Thymus (tissue), 11 donors: Measurements from ENCODE around the gene SETD4. TPM values are rescaled to one million over a fixed set of nuclear protein-coding genes. Genes with fewer than 3 reads are reported as not detected.

ENCODE experiments used
- DNase-seq, 9 donors: peaks; one replicate each; pipeline ENCODE4 v3.0.0-alpha.2; 2013; ENCODE audit warnings: low spot score in 9 of 9, low read depth in 6 of 9, missing footprints in 1 of 9
- H3K27ac ChIP-seq, 2 donors: one replicate each; pipeline ENCODE4 v1.5.1; 2013; ENCODE audit warnings: control low read depth in 1 of 2, low read depth in 1 of 2, low read length in 1 of 2, mild to moderate bottlenecking in 1 of 2, moderate library complexity in 1 of 2
- H3K27me3 ChIP-seq, 2 donors: one replicate each; pipeline ENCODE4 v1.5.1; 2013; ENCODE audit warnings: low read length in 1 of 2; ENCODE audit not compliant: control insufficient read depth in 2 of 2, insufficient read depth in 1 of 2
- H3K36me3 ChIP-seq, 2 donors: one replicate each; pipeline ENCODE4 v1.5.1; 2013; ENCODE audit warnings: low read length in 1 of 2, mild to moderate bottlenecking in 1 of 2, moderate library complexity in 1 of 2; ENCODE audit not compliant: control insufficient read depth in 2 of 2, insufficient read depth in 2 of 2
- H3K4me1 ChIP-seq, 2 donors: one replicate each; pipeline ENCODE4 v1.5.1; 2013; ENCODE audit warnings: low read length in 2 of 2; ENCODE audit not compliant: control insufficient read depth in 2 of 2, insufficient read depth in 2 of 2
- H3K4me3 ChIP-seq, 2 donors: one replicate each; pipeline ENCODE4 v1.5.1; 2013; ENCODE audit warnings: low read length in 2 of 2, control low read depth in 1 of 2, mild to moderate bottlenecking in 1 of 2
- H3K9me3 ChIP-seq, 2 donors: one replicate each; pipeline ENCODE4 v1.5.1; 2013; ENCODE audit warnings: low read length in 1 of 2, mild to moderate bottlenecking in 1 of 2; ENCODE audit not compliant: control insufficient read depth in 2 of 2, insufficient read depth in 1 of 2
- WGBS: extraction: QIAGEN DNeasy Blood & Tissue Kit; methylation state at CpG from one replicate; pipeline ENCODE4 v1.1.7; 2013; 5-methylcytosine and 5-hydroxymethylcytosine counted together
- polyA plus RNA-seq: library from polyadenylated mRNA; stranded (reverse); fragments of 200-250 nt; gene quantifications from one replicate; pipeline ENCODE4 v1.2.3, GENCODE V29; 2013
- total RNA-seq: library from RNA; stranded (reverse); fragments of 120-200 nt; gene quantifications from one replicate; pipeline ENCODE4 v1.2.4, GENCODE V29; 2013
- donor health status: healthy.

SETD4 gene
- total and polyA plus RNA-seq, 2 donors: 11.7 TPM

GRCh38 chr21:36028127-36029069, 31.9 kb downstream of the SETD4 start:
- DNase-seq: peak; percentile 32 to 77 (median 56)
- peaks cover 0 to 2% of the 10 kb centered on the region in 2 donors for H3K36me3 ChIP-seq
- no peak overlapping the region for H3K4me3 ChIP-seq
- WGBS: 35% methylated on average over 25 of the region's 25 CpGs
- H3K9me3 ChIP-seq: no peaks in the 10 kb centered on the region
- H3K4me1 ChIP-seq: peaks cover 0 to 4% of the 10 kb centered on the region in 2 donors
- H3K27me3 ChIP-seq: no peaks in the 10 kb centered on the region
- H3K27ac ChIP-seq: peak overlapping the region in 1 of 2 donors; percentile 1

- Histone ChIP-seq H3K27me3 (no peaks in the 10 kb centered on the region), H3K27ac (no peak overlapping the region), H3K4me1 (peaks cover 0 to 7% of the 10 kb centered on the region in 2 donors), H3K4me3 (no peak overlapping the region), H3K9me3 (no peaks in the 10 kb centered on the region), H3K36me3 (no peaks in the 10 kb centered on the region)
- 94% methylated on average over 5 of the region's 5 CpGs for WGBS
- no peak for DNase-seq
Measured at GRCh38 chr21:36027347-36027746, 33.0 kb downstream of the SETD4 start.

- H3K4me3 ChIP-seq: no peak overlapping the region
- H3K36me3 ChIP-seq: no peaks in the 10 kb centered on the region
- peaks cover 0 to 10% of the 10 kb centered on the region in 2 donors for H3K4me1 ChIP-seq
- H3K27ac ChIP-seq: no peak overlapping the region
- H3K9me3 ChIP-seq: no peaks in the 10 kb centered on the region
- no peak for DNase-seq
- no peaks in the 10 kb centered on the region for H3K27me3 ChIP-seq
- WGBS: 97% methylated on average over 8 of the region's 8 CpGs
Measured at GRCh38 chr21:36024782-36025181, 35.5 kb downstream of the SETD4 start.

GRCh38 chr21:36023092-36023480, 37.2 kb downstream of the SETD4 start:
- no peaks in the 10 kb centered on the region for H3K36me3 ChIP-seq
- 91% methylated on average over 3 of the region's 3 CpGs for WGBS
- H3K9me3 ChIP-seq: no peaks in the 10 kb centered on the region
- no peaks in the 10 kb centered on the region for H3K27me3 ChIP-seq
- H3K4me3 ChIP-seq: no peak overlapping the region
- peaks cover 0 to 7% of the 10 kb centered on the region in 2 donors for H3K4me1 ChIP-seq
- peak overlapping the region in 1 of 2 donors; percentile 29 for H3K27ac ChIP-seq
- peak in 1 of 9 donors; percentile 8 for DNase-seq

GRCh38 chr21:36022427-36023091, 37.8 kb downstream of the SETD4 start:
- no peak overlapping the region for H3K4me3 ChIP-seq
- WGBS: 76% methylated on average over 6 of the region's 6 CpGs
- DNase-seq: no peak
- H3K27me3 ChIP-seq: peaks cover 0 to 3% of the 10 kb centered on the region in 2 donors
- peaks cover 0 to 3% of the 10 kb centered on the region in 2 donors for H3K9me3 ChIP-seq
- peak overlapping the region in 1 of 2 donors; percentile 55 for H3K27ac ChIP-seq
- H3K36me3 ChIP-seq: no peaks in the 10 kb centered on the region
- H3K4me1 ChIP-seq: peaks cover 0 to 11% of the 10 kb centered on the region in 2 donors

- peaks cover 0 to 3% of the 10 kb centered on the region in 2 donors for H3K27me3 ChIP-seq
- H3K4me1 ChIP-seq: peaks cover 0 to 11% of the 10 kb centered on the region in 2 donors
- H3K9me3 ChIP-seq: peaks cover 0 to 3% of the 10 kb centered on the region in 2 donors
- no peak overlapping the region for H3K4me3 ChIP-seq
- no peak for DNase-seq
- 95% methylated on average over 11 of the region's 11 CpGs for WGBS
- H3K27ac ChIP-seq: no peak overlapping the region
- H3K36me3 ChIP-seq: no peaks in the 10 kb centered on the region
Measured at GRCh38 chr21:36021251-36021837, 39.0 kb downstream of the SETD4 start.

GRCh38 chr21:36015045-36015444, 45.3 kb downstream of the SETD4 start:
- no peak overlapping the region for H3K27ac ChIP-seq
- no peaks in the 10 kb centered on the region for H3K36me3 ChIP-seq
- no peak overlapping the region for H3K4me3 ChIP-seq
- WGBS: 88% methylated on average over 5 of the region's 5 CpGs
- DNase-seq: no peak
- H3K27me3 ChIP-seq: peaks cover 0 to 3% of the 10 kb centered on the region in 2 donors
- peaks cover 0 to 5% of the 10 kb centered on the region in 2 donors for H3K4me1 ChIP-seq
- peaks cover 0 to 3% of the 10 kb centered on the region in 2 donors for H3K9me3 ChIP-seq

GRCh38 chr21:36010801-36011200, 49.5 kb downstream of the SETD4 start:
- no peaks in the 10 kb centered on the region for H3K9me3 ChIP-seq
- peaks cover 0 to 5% of the 10 kb centered on the region in 2 donors for H3K27me3 ChIP-seq
- 94% methylated on average over 2 of the region's 2 CpGs for WGBS
- DNase-seq: no peak
- H3K27ac ChIP-seq: no peak overlapping the region
- H3K4me1 ChIP-seq: no peaks in the 10 kb centered on the region
- H3K4me3 ChIP-seq: no peak overlapping the region
- H3K36me3 ChIP-seq: no peaks in the 10 kb centered on the region

GRCh38 chr21:36008505-36008904, 51.8 kb downstream of the SETD4 start:
- no peak for DNase-seq
- no peak overlapping the region for H3K4me3 ChIP-seq
- no peaks in the 10 kb centered on the region for H3K9me3 ChIP-seq
- no peak overlapping the region for H3K27ac ChIP-seq
- H3K4me1 ChIP-seq: no peaks in the 10 kb centered on the region
- peaks cover 0 to 5% of the 10 kb centered on the region in 2 donors for H3K27me3 ChIP-seq
- WGBS: 94% methylated on average over 2 of the region's 2 CpGs
- no peaks in the 10 kb centered on the region for H3K36me3 ChIP-seq
